GM18519 (cell line): ENCODE results near the gene PLOD1.
"Not testable (repeated sequence)": the region's sequence is repeated elsewhere in the genome, so short reads cannot be mapped to it uniquely, and the experiment has no call there.

Experiments used
- ATAC-seq: cut with Tn5 transposase; IDR thresholded peaks from one replicate; pipeline ENCODE4 v1.9.1; 2021; ENCODE audit warnings: mild to moderate bottlenecking, moderate library complexity; ENCODE audit not compliant: unreplicated experiment, low FRiP score

Gene PLOD1

DNA sequence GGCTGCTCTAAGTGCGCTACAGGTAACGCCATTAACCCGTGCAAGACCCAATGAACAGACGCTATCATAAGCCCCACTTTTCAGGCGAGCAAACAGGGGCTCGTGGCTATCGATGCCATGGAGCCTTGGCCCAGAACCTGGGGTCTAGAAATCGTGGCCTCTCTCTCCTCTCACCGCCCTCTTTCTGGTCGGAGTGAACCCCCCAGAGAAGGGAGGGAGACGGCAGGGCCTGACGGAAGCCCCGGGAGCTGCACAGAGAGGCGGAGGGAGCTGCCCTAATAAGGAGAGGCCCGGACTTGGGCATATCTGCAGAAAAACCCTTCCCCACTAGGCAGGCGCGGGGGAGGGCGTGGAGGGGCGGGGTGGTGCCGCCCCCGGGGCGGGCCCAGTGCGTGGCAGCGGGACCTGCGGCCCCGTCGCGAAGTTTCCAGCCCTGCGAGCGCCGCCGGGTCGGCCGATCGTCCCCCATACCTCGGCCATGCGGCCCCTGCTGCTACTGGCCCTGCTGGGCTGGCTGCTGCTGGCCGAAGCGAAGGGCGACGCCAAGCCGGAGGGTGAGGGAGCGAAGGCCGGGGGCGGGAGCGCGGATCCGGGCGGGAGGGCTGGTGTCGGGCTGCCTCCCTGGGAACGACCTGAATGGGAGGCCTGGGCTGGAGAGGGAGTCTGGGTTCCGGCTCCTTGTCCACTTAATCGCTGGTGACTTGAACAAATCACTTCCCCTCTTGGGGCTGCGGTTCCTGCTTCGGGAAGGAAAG, at the start of gene PLOD1:
PLOD1 (plus strand) TSS at position 416 of the 755 bp plus-strand sequence; CDS start at position 479, 63 bp downstream.
- peak; percentile 64 for ATAC-seq

DNA sequence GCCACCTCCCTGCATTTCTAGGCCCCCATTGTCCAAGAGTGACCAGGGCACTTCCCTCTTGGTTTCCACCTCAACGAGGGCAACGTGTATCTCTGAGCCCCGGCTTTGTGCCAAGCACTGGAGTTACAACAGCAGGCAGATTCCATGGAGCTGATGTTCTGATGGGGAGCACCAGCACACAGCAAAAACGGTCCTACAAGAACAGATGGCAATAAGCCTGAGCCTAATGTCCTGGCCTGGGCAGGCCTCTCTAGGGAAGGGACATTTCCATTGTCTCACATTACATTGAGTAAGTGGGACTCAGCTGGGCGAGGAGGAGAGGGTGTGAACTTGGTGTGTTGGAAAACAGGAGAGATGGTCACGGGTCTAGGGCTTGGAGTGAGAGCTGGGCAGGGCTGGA, 48.6 kb upstream of the PLOD1 start:
- no peak for ATAC-seq

DNA sequence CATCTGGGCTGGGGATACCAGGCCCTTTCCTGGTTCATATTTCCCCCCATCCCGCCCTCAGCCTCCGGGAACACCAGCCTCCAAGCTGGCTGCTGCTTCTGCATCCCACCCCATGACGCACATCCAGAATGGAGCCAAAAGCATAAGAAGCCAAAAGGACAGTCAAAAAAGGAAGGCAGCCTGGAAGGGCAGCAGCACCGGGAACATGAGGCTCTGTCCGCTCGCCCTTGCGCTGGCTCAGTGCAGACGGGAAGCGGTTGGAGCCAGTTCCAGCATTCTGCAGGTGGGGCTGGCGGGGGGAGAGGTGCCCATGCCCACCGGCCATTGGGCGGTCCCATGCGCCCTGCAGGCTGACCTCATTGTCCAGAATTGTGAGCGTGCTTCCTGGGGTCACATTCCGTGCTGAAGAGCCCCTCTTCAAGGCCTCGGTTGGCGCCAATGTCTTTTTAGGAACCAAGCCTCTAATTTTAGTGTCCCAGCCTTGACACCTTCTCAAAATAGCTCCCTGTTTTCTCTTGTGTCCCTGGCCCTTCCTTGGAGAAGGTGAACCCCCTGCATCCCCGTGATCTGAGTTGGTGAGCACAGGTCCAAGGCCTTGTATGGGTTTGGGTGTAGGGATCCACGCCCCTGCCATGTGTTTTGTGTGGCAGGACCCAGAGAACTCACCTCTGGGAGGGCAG, 47.4 kb upstream of the PLOD1 start:
- no peak for ATAC-seq

DNA sequence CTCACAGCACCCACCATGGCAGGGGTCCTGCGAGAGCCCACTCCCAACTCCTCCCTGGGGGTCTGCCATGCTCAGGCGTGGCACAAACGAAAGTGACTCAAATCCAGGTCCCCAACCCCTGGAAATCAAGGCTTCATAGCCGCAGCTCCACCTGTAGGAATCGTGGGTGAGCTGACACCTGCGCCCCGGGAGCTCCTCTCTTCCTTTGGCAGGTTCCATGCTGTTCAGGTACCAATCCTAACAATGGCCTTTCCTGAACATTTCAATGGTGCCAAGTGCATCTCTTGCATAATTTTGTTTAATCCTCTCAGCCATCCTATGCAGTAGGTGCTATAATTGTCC, 46.9 kb upstream of the PLOD1 start:
- no peak for ATAC-seq

DNA sequence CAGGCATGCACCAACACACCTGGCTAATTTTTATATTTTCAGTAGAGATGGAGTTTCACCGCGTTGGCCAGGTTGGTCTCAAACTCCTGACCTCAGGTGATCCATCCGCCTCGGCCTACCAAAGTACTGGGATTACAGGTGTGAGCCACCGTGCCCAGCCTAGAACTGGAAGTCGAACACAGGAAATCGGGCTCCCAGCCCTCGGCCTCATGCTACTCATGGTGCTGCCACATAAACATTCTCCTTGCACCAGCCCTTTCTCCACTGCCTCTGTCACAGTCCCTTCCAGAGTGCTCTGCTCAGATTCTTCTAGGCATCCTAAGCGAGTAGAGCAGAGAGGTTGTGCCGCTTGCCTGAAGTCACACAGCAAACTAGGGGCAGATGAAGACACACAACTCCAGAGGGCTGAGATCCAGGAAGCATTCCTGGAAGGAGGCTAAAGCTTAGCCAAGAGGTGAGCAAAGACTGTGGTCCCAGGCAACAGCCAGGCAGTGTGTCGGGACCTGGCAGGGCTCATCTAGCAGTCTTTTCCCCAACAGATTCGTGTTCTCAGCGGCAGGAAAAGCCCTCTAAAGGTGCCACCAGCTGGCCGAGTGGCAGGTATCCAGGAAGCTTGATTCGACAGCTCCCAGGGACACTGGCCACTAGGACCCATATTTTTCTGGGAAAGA, 46.2 kb upstream of the PLOD1 start:
- no peak for ATAC-seq

DNA sequence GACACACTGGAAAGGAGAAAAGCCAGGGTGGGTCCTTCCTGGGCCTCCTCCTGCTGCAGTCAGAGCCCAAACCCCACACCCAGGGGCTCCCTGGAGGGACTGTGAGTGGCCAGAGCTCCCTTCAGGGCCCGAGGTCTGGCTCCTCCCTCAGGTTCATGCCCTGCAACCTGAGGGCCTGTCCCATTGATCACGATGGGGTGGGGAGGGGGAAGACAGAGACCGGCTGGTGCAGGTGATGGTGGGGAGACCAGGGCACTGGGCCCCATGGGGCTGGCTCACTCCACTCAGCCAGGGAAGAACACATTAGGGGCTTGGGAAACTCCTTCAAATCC, 45.7 kb upstream of the PLOD1 start:
- ATAC-seq, result no peak

DNA sequence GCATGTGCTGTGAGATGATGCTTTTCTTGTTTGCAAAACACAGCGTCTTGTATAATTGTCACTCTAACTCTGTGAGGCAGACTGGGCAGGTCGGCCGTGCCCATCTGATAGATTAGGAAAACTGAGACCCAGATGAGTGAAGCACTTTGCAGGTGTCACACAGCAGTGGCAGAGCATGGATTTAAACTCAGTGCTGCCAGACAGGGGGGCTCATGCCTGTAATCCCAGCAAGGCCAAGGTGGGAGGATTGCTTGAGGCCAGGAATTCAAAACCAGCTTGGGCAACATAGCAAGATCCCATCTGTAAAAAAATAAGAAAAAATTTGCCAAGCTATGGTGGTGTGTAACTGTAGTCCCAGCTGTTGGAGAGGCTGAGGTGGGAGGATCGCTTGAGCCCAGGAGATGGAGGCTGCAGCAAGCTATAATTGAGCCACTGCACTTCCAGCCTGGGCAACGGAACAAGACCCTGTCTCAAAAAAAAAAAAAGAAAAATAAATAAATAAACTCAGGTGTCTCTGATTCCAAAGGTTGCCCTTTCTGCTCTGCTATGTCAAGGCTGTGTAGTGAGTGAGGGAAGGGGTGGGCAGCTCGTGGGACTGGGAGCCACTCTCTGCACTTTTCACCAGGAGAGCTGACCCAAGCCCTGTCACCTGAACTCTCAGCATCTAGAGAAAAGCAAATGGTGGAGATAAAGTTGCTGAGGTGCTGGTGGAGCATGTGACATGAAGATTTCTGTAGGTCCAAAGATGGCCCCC, 42.9 kb upstream of the PLOD1 start:
- ATAC-seq, result no peak

DNA sequence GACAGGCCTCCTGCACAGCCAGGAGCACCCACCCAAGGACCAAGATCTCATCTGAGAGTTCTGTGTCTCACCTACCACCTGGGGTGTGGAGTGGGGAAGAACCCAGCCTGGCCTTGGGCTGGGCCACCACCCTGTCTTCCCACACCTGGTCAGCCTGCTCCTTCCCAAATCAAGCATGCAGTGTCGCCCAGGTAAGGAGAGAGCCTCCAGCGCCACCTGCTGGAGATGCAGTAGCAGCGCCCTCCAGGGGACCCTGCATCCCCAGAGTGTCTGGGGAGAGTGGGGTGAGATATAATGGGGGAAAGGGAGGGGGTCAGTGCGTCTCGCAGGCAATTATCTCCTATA, 40.6 kb upstream of the PLOD1 start:
- no peak for ATAC-seq

DNA sequence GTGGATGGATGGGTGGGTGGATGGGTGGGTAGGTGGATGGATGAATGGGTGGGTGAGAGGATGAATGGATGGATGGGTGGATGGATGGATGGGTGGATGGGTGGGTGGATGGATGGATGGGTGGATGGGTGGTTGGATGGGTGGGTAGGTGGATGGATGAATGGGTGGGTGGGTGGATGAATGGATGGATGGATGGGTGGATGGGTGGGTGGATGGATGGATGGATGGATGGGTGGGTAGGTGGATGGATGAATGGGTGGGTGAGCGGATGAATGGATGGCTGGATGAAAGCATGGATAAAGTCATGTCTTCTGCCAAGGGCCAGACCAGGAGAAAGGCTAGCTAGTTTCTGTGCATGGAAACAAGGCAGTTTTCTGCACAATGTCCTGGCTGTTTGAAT, 40.0 kb upstream of the PLOD1 start:
- not testable (repeated sequence) for ATAC-seq

DNA sequence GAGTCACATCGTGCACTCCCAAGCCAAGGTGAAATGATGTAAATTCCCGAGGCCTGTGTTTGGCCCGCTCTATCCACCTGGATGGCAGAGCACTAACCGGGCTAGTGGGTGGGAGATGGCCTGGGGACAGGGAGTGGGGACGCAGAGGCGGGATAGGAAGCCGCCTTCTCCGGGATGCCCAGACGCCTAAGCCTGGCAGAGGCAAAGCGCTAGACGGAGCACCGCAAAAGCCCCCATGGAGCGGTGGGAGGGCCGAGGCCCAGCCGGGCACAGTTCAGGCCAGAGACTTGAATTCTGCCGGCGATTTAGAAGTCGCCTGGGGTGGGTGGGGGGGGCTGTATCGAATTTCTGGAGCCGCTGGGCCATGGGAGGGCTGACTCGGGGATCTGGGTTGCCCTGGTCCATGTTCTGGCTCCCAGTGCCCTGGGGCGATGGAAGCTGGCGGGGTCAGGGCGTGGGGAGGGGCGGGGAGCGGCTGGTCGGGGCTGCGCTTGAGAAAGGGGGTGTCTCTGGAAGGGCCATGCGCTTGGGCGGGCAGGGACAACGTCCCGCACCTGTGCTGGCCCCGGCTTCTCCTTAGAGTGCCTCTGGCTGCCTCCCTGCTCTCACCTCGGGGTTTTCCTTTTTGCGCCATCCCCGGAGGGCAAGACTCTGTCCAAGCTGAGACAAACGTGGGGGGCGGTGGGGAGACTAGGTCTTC, 36.3 kb upstream of the PLOD1 start:
- ATAC-seq, result no peak

DNA sequence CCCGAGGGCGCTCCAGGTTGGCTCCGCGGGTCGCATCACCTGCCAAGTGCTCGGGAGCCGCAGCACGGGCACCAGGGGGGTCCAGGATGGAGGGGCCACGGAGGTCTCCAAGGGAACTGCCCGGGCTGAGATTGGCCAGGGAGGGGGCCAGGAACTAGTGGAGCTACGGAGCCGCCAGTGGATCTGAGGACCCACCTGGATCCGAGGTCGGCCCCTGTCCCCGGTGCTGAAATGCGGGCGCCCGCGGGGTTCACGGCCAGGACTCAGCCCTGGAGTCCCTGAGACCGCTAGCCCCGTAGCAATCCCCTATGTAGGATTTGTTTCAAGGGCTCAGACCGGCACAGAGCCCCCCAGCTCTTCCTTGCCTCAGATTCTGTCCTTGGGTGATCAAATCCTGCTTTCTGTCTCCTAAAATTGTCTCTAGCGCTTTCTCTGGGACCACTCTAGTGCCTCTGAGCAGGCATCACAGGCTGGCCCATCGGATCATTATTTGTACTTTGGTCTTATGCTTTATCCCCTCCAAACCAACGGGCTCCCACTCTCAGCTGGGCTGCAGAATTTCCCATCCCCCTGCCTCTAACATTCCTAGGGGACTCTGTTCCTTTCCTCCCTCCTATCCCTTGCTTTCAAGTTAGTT, 35.6 kb upstream of the PLOD1 start:
- ATAC-seq, result no peak

DNA sequence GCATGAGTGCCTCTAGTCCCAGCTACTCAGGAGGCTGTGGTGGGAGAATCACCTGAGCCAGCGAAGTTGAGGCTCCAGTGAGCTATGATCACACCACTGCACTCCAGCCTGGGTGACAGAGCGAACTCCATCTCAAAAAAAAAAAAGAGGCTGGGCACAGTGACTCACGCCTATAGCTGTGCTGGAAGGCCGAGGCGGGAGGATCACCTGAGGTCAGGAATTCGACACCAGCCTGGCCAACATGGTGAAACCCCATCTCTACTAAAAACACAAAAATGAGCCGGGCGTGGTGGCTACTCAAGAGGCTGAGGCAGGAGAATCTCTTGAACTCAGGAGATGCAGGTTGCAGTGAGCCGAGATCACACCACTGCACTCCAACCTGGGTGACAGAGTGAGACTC, 33.1 kb upstream of the PLOD1 start:
- not testable (repeated sequence) for ATAC-seq

DNA sequence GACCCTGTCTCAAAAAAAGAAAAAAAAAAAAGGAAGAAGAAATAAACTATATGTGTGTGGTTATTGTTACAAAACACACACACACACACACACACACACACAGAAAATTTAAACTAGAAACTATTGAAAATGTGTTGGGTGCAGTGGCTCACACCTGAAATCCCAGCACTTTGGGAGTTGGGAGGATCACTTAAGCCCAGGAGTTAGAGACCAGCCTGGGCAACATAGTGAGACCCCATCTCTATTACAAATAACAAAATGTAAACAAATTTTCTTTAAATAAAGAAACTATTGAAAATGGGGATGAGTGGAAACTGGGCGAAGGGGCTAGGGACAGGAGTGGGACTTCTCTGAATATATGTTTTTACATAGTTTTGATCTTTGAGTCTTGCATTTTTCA, 31.3 kb upstream of the PLOD1 start:
- no peak for ATAC-seq

DNA sequence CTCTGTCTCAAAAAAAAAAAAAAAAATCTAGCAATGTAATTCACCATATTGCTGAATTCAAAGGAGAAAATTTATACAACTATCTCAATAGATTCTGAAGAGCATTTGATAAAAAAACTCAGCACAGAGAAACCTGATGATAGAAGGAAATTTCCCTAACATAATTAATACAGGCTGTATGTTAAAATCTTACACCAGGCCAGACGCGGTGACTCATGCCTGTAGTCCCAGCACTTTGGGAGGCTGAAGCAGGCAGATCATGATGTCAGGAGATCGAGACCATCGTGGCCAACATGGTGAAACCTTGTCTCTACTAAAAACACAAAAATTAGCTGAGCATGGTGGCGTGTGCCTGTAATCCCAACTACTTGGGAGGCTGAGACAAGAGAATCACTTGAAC, 30.4 kb upstream of the PLOD1 start:
- ATAC-seq, result not testable (repeated sequence)

DNA sequence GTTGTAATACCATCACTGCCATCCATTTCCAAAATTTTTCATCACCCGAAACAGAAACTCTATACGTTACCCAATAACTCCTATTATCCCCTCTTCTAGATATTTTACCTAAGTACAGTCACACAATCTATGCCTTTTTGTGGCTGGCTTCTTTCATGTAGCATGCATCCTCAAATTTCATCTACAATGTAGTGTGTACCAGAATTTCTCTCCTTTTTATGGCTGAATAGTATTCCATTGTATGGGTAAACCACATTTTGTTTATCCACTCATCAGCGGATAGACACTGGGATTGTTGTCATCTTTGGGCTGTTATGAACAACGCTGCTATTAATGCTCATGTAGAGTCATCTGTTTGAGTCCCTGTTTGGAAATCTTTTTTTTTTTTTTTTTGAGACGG, 29.5 kb upstream of the PLOD1 start:
- no peak for ATAC-seq

DNA sequence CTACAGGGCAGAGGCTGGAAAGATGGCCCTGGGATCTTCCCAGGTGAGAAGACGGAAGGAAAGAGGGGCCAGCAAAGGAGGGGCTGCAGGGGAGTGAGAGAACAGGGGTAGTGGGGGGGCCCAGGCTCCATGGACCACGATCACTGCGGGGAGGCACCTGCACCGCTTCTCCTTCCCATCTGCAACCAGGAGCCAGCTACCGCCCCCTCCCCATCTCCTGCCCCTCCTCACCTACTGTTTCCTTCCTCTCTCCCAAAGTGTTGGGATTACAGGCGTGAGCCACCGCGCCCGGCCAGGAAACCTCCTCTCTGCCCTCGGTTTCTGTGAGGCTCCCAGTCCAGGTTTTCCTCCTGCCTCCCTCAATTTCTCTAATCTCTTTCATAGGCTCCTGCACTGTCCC, 27.6 kb upstream of the PLOD1 start:
- ATAC-seq, result no peak

DNA sequence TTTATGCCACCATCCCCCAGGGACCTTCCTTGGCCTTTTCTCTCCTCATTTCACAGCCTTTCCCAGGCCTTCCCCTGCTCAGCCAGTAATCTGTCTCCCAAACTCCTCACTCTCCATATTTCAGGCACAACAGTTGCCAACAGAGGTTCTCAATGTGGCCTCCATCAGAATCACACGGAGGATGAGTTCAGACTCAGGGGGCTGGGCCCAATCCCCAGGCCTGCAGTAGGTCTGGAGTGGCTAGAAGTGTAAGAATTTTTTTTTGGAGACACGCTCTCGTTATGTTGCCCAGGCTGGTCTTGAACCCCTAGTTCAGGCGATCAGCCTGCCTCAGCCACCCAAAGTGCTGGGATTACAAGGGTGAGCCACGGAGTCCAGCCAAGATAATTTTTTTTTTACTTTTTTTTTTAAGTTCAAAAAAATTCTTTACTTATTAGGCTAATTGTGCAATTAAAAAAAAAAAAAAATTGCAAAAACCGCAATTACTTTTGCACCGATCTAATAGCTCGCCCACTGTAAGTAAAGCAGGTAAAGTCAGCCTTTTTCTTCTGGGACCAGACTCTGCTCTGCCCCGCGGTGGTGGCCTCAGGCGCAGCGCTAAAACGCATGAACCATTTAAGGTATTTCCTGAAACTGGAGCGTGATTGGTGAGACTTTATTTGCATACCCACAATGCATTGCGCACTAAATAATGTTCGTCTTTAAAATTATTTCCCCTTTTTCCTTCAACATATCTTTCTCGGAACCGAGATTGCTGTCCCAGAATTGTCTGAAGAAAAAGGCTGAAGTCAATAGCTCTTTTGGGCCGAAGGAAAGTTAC, 27.0 kb upstream of the PLOD1 start:
- ATAC-seq, result peak; percentile 37

DNA sequence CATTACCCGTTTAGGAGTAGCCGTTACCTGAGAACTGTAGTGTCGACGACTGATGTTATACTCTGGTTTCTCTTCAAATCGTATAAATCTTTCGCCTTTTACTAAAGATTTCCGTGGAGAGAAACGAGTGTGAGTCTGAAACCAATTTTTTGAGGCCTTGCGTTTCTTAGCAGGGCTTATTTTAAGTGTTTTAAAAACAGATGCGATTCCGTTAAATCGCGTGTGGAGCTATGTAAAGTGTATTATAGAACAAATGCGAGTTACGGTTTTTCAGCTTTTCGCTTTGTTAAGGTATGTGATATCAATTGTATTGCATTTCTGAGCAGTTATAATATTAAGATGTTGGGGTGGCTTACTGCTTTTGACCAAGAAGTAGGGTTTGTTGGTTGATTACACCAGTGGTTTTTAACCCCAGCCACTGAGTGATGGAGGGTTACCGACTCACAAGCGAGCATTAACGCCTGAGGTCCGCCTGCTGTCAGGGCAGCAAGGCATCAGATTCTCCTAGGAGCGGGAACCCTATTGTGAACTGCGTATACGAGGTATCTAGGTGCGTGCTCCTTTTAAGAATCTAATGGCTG, 26.3 kb upstream of the PLOD1 start:
- peak; percentile 36 for ATAC-seq

DNA sequence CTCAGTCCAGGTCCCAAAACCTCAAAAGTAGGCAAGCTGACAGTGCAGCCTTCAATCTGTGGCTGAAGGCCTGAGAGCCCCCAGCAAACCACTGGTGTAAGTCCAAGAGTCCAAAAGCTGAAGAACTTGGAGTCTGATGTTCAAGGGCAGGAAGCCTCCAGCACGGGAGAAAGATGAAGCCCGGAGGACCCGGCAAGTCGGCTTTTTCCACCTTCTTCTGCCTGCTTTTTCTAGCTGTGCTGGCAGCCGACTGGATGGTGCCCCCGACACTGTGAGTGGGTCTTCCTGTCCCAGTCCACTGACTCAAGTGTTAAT, 23.6 kb upstream of the PLOD1 start:
- not testable (repeated sequence) for ATAC-seq
